Ureter (tissue), 1 donor: Measurements from ENCODE around the gene CACNB2. TPM values are rescaled to one million over a fixed set of nuclear protein-coding genes. Genes with fewer than 3 reads are reported as not detected.

ENCODE experiments used
- DNase-seq: peaks from one replicate; pipeline ENCODE4 v3.0.0-alpha.2; 2020; ENCODE audit warnings: low spot score
- total RNA-seq: library from RNA; stranded (reverse); gene quantifications from one replicate; pipeline ENCODE4 v1.2.4, GENCODE V29; 2023
- donor health status: DM: yes; HTN: yes; CAD: no.

Gene CACNB2
- total RNA-seq, 1 donor from 2014 or later = 14.3 TPM

DNA sequence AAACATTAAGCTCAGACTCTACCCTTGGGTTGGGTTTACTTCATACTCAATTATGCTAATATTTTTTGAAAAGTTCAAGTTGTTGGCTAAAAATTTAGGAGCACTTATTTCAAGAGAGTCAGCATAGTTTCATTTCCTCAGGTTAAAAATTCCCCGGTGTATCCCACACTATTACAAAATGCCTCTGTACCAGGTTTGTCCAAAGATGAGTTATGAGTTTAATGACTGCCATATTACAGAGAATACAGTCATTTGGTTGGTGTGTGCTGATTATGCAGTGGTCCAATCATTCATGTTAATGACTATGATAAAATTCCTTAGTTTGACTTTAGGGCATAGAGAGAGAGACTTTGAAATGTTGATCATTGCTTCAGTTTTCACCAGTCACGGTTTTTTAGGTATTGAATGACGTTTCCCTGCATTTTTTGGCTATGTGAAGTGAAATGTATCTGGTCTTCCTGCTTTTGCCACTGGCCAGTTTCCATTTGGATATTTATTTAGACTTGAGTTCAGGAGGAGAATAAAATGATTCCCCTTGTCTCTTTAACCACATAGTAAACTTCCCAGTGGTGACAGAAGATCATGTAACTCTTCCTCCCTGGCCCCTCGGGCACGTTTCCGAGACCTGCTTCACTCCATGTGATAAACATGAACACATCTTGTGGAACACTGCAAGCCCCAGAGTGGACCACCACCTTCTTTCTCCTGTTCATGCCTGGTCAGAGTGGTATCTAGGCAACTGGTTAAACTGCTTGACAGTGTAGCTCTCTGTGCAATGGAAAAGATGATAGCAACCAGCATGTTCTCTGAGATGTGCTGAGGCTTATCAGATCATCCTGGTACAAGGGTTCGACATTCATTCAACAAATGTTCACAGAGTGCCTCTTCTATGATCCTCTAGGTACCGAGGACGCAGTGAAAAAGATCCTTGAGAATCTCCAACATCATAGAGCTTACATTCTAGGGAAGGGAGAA is 153.6 kb downstream of the CACNB2 start:
- DNase-seq = no peak

DNA sequence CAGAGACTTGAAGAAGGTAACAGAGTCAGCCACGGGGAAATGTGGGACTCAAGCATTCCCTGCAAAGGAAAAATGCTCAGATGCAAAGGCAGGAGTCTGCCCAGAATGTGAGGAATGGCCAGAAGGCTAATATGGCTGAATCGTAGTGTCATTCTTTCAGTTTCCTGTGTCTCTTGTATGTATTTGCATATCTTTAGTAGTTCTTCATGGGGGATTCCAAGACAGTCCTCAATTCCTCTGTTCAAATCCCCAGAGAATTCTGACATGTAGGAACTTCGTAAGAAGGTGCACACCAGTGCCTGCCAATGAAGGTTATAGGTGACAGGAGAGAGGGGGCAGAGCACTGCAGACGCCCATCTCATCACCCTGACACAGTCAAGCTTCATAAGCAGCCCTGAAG is 154.4 kb downstream of the CACNB2 start:
- DNase-seq = no peak

DNA sequence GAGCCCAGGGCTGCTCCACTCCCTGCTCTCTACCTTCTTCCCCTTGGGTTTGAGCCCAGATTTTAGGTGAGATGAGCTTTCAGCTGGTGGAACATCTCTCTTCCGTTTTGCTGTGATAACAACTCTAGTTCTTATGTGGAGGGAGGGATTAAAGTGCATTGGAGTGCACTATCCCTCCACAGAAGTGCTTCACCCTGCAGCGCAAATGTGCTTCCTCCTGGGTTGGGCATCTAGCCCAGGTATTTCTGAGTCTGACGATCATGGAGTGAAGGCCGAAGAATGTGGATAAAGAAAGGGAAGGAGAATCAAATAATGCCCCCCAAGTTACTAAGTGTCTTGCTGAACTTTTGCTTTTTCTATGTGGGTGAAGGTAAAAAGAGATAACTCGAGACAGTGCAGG is 157.4 kb downstream of the CACNB2 start:
- no peak for DNase-seq

DNA sequence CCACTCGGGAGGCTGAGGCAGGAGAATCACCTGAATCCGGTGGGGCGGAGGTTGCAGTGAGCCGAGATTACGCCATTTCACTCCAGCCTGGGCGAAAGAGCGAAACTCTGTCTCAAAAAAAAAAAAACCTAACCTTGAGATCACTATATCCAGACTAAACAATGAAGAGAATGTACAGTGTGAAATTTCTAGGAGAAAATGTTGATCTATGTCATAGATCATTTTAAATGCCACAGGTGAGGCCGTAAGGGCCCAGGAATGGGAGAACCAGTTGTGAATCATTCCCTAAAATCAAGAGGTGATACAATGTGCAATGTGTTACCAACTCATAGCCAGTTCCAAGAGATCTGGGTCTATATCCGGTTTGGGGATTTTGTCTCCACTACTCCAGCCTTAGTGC is 158.0 kb downstream of the CACNB2 start:
- DNase-seq = no peak

DNA sequence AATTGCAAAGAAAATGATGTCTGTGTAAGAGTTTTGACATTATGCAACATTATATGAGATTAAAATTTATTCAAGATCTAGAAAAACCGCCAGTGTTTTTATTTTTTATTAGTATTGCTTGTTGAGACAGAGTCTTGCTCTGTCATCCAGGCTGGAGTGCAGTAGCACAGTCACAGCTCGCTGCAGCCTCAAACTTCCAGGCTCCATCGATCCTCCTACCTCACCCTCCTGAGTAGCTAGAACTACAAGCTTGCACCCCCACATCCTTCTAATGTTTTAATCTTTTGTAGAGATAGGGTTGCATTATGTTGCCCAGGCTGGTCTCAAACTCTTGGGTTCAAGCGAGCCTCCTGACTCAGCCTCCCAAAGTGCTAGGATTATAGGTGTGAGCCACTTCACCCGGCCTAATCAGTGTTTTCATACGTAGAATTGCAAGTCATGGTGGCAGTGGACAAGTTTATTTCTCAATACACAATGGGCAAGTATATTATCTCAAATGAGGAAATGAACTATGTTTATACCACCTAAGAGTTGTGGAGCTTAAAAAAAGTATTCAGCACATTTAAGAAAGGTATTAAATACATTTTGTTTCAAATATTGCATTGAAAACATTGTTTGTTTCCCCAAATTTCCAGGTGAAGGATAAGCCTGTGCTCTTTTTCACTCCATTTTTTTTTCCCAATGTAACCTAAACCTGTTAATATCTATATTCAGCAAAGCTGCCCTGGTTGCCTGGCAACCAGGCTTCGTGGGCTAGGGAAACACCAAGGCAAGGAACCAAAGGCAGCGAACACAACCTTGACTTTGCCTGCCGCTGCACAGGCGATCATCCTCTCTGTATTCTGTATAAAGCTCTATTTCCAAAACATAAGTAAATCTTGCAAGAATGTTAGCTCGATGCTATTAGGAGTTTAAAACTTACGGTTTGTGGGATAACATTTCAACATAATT is 163.9 kb downstream of the CACNB2 start:
- DNase-seq = no peak

DNA sequence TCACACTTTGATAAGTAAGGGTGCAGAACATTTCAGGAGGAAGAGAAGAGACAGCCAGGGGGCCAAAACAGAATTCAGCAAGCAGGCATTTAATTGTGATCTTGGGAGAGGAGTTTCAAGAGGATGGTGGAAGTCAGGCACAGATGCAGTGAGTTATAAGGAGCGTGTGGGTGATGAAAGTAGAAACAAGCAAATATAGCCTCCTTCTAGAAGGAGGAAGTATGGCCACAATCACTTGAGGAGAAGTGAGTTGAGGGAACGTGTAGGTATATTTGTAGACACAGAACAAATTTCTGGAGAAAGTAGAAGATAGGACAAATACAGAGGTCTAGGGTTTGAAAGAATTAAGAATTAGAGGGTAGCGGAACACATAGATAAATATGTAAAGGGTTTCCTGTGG is 165.8 kb downstream of the CACNB2 start:
- no peak for DNase-seq

DNA sequence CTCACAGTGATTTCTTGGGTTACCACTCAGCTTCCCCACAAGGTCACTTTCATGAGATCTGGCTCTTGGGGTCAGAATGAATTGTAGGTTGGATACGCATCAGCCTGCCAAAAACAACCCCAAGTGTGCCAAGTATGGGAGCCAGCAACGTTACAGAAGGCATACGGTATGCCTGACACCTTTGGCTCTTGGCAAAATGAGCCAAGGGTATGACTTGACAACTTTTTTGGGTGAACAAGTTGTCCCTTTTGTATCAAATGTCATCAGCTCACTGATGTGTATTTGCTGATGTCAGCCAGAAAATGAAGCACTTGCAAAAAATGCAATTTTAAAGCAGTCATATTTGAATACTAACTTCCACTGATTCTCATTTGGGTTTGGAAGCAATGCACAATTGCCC is 168.4 kb downstream of the CACNB2 start:
- no peak for DNase-seq

DNA sequence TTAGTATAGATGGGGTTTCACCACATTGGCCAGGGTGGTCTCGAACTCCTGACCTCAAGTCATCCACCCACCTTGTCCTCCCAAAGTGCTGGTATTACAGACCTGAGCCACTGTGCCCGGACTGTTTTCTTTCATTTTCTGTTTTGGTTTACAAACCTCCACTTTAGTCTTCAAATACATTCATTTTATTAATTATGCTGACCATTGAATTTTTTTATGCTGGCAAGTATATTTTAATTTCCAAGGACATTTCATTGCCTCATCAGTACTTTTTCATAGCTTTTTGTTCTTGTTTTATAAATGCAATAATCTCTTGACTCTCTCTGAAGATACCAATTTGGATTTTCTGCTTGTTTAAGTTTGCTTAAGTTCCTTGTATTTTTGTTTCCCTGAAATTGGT is 170.5 kb downstream of the CACNB2 start:
- DNase-seq = no peak

DNA sequence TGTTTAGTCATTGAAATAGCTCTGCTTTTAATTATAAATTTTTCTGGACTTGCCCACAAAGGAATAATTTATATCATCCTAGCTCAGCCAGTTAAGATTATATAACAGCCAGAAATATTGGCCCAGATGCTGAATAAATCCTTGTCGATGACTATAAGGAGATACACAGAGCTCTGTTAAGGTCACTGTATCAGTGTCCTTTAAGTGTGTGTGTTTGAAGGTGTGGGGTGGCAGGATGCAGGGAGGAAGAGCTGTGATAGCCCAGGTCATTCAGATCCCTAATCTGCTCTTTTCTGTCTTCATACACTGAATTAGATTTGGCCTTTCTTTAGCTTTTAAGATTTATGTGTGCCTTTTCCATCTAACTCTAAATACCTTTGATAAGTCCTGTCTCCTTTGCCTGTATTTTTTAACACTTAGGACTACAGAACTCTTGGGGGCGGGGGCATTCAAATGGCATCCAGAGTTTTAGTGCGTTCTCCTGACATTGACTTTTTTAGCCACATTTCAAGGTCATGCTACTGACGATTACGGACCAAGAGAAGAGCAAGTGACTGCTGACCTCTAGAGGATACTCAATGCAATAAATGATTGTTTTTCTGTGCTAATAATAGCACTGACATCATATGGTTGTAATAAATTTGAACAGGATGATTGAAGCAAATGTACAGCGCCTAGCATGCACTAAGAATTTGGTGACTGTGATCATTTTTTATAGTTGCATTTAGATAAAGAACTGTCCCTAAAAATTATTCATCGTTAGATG is 172.3 kb downstream of the CACNB2 start:
- no peak for DNase-seq

DNA sequence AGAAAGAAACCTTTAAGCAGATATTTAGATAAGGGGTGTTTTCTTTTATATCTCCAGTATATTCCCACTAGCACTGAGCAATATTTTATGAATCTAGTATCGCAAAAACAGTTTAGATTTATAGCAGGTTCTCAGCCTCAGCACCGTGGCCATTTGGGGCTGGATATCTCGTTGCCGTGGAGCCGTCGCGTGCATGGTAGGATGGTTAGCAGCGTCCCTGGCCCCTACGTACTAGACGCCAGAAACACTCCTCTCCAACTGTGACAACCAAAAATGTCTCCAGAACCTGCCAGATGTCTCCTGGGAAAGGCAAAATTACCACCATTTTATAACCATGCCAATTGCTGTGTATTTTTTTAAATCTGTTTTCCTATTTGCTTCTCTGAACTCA is 172.9 kb downstream of the CACNB2 start:
- no peak for DNase-seq

DNA sequence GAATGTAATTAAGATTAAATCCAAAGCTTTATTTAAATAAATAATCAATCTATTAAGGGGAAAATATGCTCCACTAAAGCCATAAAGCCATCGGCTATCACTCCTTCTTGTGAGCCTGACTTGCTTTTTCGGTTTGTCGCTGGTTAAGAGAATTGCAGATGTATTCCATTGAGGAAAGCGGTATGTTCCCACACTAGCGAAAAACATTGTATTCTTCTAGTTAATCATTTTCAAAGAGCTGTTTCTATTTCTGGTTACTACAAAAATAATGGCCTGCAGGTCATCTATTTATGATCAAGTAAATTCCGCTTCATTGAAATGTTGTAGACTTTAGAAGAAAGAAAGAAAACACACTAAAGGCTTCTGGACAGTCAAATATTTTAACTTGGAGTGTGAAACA is 173.4 kb downstream of the CACNB2 start:
- DNase-seq = no peak

DNA sequence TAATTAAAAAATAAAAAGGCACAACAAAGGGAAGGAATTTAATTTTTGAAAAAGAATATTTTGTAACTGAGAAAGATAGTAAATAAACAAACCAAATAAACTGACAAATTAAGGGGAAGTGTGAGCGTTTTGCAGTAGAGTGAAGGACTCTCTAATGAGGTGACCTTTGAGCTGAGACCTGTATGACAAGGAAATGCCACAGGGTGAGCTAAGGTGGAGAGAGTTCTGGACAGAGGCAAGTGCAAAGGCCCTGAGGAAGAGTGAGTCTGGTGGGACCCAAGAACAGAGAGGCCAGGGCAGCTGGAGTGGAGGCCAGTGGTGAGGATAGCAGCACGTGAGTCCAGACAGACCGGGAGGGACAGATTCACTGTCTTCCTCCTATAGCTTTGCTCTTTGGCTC is 179.4 kb downstream of the CACNB2 start:
- no peak for DNase-seq

DNA sequence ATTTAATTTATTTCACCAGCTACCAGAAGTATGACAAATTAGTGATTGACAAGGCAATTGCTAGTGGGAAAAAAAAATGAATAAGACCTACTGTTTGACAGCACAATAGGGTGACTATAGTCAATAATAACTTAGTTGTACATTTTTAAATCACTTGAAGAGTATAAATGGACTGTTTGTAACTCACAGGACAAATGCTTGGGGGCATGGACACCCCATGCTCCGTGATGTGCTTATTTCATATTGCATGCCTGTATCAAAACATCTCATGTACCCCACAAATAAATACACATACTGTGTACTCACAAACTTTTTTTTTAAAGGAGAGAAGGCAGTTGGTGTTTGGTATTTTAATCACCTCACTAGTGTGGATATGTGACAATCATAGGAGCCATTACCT is 181.1 kb downstream of the CACNB2 start:
- DNase-seq = no peak

DNA sequence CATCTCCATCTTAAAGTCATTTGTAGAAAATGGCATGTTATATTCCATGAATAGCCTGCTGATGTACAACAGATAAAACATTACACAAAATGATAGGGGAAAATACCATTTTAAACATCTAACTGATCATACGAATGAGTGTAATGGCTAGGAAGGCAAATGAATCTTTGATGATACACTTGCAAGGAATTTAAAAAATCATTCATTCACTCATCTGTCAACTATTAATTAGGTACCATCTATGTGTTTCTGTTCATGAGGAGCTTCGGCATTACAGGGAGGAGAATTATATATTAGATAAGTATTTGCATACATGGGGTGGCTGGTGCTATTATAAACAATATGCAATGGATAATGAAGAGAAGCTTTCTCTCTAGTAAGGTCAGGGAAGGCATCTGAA is 183.7 kb downstream of the CACNB2 start:
- DNase-seq = no peak

DNA sequence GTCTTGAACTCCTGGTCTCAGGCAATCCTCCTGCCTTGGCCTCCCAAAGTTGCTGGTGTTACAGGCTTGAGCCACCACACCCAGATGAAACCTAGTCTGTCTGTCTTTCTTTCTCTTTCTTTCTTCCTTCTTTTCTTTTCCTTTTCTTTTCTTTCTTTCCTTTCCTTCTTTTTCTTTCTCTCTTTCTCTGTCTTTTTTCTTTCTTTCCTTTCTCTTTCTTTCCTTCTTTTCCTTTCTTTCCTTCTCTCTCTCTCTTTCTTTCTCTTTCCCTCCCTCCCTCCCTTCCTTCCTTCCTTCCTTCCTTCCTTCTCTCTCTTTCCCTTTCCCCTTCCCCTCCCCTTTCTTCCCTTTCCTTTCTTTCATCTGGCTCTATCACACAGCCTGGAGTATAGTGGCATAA is 185.2 kb downstream of the CACNB2 start:
- DNase-seq = no peak

DNA sequence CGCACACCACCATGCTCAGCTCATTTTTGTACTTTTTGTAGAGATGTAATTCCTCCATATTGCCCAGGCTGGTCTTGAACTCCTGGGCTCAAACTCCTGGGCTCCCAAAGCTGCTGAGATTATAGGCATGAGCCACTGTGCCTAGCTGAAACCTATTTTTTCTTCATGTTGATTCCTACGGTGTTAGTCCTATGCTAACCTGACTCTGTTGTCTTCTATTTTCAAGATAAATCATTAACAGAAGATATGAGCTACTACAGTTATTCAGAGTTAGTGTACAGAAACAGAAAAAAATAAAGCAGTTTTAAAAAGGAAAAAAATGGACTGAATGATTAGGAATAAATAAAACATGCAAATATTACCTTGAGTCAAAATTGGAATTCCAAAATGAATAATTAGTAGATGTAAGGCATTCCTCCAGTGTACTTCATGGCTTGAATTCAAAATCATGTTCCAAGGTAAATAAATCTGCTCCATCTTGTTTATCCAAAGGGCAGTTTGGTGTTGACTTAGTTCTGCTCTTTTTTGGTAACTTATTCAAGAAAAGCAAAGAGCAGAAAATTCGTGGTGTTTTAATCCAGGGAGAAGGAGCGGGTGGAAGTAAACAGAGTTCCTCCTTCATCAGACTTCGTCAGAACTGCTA is 185.8 kb downstream of the CACNB2 start:
- DNase-seq = no peak

DNA sequence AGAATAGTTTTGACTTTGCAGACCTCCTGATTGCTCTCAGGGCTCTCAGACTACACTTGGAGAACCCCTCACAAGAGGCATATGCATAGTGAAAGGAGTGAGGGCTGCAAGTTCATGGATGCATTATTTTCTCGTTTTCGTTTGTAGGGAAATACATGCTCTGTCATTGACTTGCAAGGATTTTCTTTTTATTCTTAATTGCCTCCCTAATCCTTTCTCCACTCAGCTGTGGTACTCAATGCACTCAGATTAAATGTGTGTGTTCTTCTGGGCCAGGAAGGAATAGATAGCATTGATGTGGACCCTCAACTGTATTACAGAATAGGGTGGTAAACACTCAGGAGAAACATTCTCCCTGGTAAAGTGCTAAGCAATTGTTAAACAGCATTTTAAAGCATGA is 188.7 kb downstream of the CACNB2 start:
- DNase-seq = no peak

DNA sequence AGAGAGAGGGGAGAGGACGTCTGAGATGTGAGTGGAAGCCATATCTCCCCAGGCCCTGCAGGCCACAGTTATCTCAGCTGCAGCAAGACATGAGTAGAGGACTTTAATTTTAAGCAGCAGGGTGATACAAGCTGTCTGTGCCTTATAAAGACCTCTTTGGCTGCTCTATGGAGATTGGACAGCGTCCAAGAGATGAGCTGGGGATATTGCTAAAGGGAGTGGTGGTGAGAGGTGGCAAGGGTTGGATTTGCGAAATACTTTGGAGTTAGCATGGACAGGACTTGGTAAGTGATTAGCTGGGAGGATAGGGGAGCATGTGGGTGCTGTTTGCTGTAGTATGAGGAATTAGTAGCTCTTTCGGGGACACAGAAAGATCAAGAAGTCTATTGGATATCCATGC is 191.8 kb downstream of the CACNB2 start:
- DNase-seq = no peak

DNA sequence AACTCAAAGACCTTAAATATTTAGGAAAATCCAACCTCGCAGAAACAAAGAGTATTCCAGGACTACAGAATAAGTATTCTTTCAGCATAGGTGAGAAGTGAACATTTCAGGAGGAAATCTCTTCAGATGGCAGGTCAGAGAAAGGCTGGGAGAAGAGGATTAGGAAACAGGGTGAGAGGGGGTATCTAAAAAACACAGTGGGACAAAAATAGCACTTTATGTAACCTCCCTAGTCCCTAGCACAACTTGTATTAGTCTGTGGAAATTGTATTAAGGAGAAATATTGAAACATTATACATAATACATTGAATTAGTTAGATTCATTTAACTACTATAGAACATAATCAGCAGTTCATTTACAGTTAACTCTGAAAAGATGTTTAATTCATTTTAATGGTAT is 192.3 kb downstream of the CACNB2 start:
- no peak for DNase-seq

DNA sequence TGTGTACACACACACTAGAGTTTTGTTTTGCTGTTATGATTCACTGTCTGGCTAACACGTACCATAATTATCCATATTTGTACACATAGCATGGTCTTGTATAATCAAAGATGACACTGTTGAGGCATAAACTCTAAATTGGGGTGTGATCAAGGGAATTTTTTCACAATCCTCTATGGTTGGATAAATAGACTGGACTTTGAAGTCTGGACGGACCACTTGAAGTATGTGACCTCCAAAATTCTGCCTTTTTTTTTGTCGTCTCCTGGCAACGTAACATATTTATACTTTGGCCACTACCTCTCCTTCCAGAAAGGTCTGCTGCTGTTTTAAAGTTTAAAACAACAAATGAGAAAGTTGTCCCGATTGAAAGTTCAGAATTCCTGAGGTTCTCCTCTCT is 193.4 kb downstream of the CACNB2 start:
- DNase-seq = no peak

DNA sequence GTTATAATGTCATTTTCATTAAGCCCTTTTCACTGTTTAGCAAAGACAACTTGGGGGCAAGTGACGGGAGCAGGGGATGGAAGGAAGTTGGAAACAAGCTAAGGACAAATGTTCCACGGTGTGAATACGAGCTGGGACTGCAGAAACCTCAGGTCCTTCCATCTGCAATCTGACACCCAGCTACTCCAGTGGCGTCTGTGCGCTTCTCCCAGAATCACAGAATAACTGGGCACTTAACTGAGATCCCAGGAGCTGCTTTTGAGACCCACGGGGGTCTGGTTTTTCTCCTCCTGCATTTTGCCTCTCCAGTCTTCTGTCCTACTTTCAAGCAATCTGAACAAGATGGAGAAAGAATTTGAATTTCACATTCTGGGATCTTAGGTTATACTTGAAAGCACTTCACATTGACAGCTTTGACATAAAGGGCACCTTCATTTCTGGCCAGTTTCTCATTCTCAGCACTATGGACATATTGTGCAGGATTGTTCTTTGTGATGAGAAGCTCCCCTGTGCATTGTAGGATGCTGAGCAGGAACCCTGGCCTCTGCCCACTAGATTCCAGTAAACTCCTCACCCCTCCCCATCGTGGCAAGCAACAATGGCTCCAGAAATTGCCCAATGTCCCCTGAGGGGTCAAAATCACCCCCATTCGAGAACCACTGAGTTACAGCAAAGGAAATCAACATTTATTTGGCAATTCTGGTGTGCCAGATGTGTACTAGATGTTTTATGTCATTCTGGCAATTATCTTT is 194.1 kb downstream of the CACNB2 start:
- DNase-seq = no peak
